GM19043 (cell line): Measurements from ENCODE around the gene WWOX.
A peak's percentile ranks its signal among the peaks of the same experiment; 100 is the strongest.
"Not testable (repeated sequence)": the region's sequence is repeated elsewhere in the genome, so short reads cannot be mapped to it uniquely, and the experiment has no call there.

Experiments
- ATAC-seq: cut with Tn5 transposase; IDR thresholded peaks from one replicate; pipeline ENCODE4 v1.9.1; 2021; ENCODE audit warnings: low read depth; ENCODE audit not compliant: unreplicated experiment

The WWOX gene

DNA sequence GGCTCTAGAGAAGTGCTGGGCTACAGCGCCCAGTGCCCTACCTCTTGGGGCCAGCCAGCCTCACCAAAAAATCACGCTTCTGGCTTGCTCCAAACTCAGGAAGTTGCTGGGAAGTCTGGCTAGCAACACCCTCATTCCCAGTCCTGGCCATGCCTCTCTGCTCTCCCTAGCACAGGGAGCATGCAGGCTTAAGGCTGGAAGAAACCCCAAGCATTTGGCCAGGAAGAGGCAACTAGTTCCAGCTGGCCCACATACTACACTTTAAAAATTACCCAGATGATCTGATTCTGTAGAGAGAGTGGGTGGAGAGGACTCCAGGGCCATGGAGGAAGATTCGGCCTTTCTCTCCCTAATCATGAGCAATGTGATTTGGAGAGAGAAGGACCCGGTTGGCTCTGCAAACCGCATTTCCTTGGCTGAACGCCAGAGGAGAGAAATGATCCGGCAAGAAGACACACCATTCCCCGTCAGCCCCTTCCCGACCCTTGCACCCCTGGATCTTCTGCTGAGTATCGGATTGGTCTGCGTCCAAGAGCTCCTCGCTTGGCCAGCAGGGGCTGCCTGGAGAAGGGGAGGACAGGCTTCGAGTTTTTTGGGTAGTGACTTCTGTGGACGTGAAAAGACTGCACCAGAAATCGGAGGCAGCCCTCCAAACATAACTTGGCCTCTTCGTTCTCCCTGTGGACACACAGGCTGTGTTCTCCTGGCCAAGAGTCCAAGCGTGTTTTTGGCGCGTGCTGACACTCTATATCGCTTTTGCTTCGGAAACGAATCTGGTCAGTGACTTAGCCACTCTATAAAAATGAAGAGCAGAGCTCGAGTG, 406.3 kb downstream of the WWOX start:
- ATAC-seq = no peak

DNA sequence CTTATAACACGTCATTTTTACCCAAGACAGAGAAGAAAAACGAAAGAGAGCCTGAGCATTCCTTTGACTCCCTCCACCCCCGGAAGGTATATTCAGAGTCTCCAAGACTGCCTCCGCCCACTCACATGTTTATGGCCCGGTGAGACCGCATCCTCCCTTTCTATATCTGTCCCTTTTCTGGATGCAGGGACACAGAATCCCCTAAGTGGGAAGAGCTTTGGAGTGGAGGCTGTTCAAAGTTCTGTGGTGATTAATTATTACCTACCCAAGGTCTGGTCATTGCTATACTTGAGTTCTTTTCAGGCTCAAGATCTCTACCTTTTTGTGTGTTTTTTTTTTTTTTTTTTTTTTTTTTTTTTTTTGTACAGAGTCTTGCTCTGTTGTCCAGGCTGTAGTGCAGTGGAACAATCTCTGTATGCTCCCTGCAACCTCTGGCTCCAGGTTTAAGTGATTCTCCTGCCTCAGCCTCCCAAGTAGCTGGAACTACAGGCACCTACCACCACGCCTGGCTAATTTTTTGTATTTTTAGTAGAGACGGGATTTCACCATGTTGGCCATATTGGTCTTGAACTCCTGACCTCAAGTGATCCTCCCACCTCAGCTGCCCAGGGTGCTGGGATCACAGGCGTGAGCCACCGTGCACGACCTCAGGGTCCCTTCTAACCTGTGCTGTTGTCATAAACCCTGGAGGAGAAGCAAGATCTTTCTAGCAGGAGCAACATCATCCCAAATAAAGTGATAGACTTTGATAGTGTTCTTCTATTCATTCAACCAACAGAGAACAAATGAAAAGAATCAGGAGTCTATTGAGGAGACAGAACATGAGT, 407.1 kb downstream of the WWOX start:
- ATAC-seq = no peak

DNA sequence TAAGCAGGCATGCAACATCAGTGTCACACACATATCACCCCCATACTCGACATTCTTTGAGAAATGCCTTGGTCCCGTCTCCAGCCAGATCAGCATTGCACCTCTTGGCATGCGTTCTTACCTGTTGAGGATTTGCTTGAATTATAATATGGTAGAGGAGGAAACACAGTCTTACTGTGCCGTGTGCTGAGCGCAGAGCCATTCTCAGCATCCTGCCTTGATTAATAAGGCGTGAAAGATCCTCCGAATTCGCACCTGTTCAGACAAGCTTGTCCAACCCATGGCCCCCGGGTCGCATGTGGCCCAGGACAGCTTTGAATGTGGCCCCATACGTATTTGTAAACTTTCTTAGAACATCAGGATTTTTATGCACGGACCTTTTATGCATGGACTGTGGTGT, 408.1 kb downstream of the WWOX start:
- ATAC-seq = no peak

DNA sequence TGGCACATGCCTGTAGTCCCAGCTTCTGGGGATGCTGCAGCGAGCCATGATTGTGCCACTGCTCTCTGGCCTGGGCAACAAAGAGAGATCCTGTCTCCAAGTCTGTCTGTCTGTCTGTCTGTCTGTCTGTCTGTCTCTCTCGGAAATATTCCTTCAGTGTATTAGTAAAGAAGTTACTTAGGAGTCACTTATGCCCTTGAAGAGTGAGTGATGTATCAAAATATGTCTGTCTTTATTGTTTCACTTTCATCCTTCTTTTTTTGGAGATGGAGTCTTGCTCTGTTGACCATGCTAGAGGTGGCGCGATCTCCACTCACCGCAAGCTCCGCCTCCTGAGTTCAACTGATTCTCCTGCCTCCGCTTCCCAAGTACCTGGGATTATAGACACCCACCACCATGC, 410.5 kb downstream of the WWOX start:
- ATAC-seq = no peak

DNA sequence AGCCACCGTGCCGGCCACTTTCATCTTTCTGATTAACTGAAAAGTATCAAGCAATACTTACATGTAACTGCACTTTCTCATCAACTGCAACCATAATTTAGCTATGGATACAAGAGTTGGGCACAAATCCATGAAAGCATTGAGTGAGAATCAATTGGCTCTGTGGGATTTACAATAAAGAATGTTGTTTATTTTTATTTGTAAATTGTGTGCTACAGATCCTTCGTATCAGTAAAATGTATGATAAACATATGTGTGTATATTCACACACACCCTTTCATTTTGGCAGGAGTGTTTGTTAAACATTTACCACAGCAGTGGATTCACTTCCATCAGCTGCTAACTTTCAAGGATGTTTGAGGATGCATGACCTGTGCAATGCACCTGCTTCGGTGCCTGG, 411.0 kb downstream of the WWOX start:
- ATAC-seq = no peak

DNA sequence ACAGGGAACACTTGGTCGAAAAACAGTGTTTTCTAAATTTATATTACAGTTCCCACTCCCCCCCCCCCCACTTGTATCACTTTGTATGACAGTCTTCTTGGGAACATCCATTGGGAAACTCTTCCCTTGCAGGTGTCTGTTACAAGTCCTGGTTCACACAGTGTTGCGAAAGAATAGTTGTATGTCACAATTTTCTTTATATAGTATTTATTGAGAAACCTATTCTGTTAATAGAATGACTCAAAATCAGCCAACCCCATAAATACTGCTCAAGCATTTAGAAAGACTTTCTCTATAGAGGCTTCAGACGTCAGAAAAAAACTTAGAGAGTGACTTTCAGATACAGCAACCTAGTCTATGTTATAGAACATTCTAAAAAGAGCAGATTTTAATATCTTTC, 414.4 kb downstream of the WWOX start:
- no peak for ATAC-seq

DNA sequence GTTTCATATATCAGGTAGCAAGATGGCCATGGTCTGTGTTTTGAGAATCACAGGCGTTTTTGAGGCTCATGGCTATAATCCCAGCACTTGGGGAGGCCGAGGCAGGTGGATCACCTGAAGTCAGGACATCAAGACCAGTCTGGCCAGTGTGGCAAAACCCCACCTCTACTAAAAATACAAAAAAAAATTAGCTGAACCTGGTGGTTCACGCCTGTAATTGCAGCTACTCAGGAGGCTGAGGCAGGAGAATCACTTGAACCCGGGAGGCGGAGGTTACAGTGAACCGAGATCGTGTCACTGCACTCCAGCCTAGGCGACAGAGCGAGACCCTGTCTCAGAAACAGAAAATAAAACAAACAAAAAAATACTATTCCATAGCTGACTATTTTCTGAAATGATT, 415.4 kb downstream of the WWOX start:
- ATAC-seq = not testable (repeated sequence)

DNA sequence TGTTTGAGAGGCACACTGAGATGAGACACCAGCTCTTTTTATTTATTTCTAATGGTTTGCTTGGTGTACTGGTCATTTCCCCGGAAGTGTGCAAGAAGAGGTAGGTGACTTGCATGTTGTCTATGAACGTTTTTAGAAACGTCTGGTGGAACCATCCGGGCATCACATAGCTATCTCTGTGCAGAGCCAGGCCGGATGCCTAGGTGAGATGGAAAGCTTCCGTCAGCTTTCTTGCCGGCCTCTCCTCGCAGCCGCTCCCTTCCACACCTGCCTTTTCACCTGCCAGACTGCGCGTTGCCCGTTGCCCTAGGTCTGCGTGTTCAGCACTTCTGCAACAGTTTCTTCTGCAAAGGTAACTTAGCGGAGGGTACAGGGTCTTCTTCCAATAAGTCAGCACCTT, 416.0 kb downstream of the WWOX start:
- ATAC-seq = no peak

DNA sequence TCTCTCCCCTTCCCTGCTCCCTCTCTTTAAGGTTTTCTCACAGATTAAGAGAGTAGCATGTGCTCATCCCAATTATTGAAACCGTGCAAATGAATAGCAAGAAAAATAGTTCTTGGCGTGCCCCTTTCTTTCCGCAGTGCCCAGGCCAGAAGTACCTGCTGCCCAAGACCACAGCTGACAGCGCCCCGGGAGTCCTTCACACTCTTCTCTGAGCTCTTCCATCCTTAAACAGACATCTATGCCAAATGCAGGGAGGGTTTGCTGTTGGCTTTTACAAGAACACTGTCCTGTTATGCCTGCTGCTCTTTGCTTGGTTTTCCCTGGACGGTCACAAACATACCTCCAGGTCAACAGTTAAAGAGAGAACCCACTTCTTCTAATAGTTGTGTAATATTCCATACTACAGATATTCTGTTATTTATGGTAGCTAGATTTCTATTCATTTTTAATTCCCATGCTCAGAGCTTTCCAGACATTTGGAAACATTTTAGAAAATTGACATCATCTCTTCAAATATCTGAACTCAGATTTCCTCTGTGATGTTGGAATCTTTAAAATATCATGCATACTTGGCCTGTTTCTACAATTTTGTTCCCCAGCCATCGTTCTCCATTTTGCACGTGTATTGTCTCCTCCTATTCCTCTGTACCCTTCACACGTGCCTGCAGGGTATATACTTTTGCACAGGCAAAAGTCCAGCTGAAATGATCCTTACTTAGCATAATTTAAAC, 416.7 kb downstream of the WWOX start:
- no peak for ATAC-seq

DNA sequence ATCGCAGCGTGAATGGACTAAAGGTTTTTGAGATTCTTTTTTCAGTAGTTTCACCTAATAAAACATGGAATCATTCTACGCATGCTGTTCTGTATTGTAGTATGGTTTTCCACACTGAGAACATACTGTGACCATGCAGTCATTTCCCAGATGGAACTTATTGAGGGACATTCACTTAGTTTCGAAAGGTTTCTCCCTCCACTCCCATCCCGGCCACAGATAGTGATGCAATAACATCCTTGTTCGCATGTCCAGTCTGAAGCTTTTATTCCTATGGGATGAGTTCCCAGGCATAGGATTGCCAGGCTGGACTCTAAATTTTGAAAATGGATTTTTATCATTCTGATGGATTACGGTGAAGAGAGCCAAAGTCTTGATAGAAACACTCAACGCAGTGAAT, 420.4 kb downstream of the WWOX start:
- no peak for ATAC-seq

DNA sequence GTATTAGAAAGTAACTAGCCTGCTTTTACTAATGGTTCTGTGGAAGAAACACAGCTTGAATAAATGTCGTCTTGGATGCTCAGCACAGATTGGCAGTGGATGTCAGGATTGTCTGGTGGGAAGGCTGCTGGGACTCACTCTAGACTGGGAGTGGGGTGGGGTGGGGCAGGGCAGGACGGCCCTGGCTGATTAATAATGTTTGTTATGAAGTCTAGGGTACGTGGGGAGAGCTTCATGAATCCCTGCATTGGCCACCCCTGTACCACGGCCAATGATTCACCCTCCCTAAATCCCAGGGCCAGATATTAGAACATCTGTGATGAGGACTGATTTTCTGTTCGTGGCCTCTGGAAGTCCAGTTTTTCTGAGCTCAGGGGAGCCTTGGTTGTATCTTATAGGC, 421.0 kb downstream of the WWOX start:
- no peak for ATAC-seq

DNA sequence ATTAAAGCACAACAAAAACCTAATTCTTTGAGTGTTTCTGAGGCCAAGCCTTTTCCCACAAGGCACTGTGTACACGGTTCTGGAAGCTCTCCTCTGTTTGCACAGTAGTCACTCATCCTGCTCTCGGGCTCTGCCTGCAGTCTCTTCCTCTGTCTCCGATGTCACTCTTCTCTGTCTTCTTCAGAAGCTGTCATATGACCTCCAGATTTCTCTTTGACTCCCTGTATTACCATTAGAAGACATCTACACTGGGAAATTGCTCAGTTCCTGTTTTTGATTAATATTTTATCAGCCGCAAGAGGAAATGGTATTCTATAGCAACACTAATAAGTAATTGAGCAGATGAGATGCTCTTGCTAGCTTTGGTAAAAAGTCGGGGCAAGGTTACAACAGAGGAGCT, 422.9 kb downstream of the WWOX start:
- peak; percentile 89 for ATAC-seq

DNA sequence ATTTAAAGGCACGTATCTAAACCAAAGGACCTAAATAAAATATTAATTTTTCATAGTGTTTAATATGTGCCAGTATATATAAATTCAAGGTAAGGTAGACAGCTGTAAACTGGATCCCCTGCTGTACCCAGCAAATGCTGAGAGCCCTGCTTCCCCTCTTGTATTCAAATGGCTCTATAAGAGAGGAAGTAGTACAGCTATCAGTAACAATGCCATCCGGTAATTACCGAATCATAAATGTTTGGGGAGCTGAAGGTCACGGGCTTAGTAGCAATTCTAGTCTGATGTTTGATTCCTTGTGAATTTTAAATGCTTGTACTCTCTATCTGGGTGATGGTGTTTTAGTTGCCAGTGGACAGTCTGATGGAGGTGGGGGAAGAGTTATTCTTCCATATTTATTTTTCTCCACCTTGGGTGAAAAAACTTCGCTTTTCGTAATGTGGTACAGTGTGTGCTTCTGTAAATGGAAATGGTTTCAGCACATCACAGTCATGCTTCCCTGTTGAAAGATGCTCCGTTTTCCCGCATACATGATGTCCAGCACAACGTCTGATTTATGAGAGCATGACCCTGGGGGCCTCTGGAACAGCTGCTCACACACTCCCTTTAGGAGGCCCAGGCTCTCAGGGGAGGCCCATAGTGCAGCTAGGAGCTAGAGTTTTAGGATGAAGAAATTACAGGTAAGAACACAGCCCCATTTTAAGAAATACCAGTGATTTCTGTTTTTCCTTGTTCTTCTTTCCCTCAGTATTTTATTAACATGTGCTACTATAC, 423.9 kb downstream of the WWOX start:
- ATAC-seq = no peak

DNA sequence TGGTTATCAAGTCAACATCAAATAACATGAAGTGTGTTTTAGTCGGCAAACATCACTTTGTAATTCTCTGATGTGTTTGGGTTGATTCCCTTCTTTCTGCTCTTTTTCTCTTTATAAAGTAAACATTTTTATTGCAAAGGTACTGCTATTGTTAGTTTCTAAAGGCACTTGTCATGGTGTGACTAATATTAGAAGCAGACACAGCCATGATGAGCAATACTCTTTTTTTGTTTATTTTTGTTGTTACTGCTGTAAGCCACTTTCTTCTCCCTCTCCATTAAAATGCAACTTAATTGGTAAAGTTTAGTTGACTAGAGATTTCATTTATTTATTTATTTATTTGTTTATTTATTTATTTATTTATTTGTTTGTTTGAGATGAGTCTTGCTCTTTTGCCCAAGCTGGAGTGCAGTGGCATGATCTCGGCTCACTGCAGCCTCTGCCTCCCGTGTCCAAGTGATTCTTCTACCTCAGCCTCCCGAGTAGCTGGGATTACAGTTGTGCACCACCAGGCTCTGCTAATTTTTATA, 424.7 kb downstream of the WWOX start:
- no peak for ATAC-seq

DNA sequence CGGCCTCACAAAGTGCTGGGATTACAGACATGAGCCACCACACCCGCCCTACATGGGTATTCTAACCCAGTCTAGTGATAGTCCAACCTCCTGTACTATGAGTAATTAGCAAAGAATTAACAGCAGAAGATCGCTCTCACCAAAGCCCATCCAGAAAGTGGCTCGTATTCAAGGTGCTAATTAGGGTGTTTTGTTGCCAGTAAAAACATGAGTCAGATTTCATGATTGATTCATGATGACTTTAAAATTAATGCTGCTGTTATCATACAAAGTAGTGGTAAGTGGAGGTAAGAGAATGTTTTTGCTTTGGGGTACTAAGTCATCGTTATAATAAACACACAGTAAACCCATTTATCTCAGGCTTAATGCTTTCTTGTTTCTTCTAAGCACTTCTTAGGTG, 428.8 kb downstream of the WWOX start:
- no peak for ATAC-seq

DNA sequence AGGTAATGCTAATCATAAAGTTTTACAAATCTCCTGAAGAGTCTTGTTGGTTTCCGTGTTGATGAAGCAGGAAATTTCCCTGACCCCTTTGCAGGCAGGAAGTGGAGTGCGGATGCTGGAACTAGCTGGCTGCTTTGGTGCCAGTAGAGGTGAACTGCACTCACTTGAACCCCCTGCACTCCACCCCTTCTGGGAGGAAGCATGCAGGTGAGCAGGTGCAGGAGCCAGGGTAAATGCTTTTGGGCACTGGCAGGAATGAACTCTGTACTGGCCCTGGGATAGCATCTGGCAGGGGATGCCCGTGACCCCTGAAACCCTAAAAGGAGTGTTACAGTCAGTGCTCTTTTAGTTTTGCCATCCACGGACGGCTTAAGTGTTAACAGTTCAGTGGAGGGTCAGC, 430.4 kb downstream of the WWOX start:
- ATAC-seq = no peak

DNA sequence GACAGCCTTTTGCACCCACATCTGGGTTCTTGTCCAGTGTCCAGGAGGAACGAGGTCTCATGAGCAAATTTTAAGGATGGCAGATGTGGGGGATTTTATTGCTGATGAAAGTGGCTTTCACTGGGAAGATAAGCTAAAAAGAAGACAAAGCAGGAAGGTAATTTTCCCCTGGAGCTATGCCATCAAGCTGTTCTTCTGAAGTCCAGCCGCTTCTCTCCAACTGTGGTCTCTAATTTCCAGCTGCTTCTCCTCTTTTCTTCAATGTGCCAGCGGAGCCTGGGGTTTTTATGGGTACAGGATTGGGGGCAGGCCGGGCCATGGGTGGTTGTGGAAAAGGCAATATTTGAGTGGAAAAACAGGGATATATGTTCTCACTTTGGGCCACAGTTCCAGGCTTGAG, 430.8 kb downstream of the WWOX start:
- ATAC-seq = no peak

DNA sequence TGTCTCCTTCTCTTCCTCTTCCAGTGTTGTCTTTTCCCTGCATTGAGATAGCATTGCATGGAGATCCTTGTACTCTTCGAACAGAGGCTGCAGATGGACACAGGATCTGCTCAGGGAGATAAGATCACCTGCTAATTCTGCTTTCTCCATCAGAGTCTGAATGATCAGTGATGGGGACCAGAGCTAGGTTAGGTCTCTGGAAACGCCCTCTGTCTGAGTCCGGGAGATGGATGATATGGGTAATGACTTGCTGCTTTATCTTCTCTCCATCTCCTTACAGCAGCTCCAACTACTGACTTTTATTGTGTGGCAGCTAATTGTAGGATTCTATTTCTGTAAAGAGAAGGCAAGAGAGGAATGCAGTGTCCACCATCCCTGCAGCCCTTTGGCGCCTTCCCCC, 435.6 kb downstream of the WWOX start:
- ATAC-seq = no peak

DNA sequence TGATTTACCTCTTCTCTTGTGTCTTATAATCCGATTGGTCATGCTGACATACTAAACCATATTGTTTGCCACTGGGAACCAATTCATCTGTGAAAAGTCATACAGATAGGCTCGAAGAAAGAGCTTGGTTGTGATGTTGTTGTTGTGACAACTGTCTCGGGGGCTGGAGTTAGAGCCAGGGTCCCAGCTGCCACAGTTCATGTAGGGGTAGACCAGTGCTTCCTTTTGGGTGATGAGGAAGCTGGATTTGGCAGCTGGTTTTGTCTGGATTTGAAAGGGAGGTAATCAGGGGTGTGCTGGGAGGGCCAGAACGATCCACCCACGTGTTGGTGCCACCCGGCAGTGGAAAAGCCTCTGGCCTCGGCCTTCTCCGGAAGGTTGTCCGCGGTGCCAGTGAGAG, 438.1 kb downstream of the WWOX start:
- no peak for ATAC-seq

DNA sequence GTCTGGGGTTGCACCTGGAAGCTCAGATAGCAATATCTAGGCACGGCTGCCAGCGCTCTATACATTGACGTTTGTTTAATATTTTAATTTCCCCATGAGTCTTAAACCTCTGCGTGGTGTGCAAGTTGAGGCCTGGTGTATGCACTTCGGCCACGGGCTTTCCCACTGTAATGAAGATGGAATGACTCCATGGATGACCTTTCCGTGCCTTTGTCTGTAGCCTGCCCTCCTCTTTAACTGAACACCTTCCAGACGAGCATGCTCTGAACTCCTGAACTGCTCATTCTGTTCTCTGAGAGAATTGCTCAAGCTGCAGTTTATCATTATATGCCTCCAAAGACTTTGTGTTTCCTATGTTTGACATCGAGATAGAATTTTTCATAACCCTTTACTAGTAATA, 438.8 kb downstream of the WWOX start:
- ATAC-seq = no peak
